ENCODE data around the gene ANKEF1. TPM values are rescaled to one million over a fixed set of nuclear protein-coding genes. Genes with fewer than 3 reads are reported as not detected.
A peak's percentile ranks its signal among the peaks of the same experiment; 100 is the strongest.

Gene ANKEF1
- 1.3 TPM for total RNA-seq
- long read RNA-seq, partial matches to known transcripts: 1 of 1 reads
- long read RNA-seq, other reads (novel, unspliced or antisense): 0 of 1 reads

DNA sequence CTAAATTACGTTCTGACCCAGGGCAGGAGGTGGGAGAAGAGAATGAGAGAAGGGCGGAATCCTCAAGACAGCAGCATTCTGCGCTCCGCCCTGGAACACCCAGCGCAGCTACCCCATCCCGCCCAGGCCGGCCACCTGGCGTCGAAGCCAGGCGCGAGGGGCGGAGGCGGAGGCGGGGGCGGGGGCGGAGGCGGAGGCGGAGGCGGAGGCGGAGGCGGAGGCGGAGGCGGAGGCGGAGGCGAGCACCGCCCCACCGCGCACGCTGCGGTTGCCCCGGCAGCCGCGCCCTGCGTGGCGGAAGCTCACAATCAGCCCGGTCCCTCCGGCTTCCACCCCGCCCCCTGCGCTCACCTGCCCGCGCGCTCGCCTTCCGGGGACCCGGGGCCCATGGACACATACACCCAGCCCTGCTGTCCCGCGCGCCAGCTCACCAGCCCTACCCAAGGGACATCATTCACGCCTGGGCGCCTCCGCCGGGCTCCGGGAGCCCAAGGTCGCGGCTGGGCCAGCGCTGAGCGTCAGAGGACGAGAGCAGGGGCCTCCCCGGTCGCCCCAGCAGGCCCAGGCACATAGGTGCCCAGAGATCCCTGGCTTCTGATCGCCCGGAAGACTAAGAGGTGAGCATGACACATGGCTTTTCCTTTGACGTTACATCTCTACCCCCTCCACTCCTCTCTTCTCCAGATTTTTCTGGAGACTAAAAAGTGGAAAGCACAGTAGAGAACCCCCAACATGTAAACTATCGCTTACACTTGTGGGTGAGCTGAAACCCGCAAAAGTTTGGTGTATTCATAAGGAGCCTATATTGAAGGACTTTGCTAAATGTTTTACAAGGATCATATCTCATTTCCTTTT is at the start of gene ANKEF1:
Gene ANKEF1, plus strand, starts transcription at position 271 of the 855 bp plus-strand sequence. CDS start 3,315 bp downstream, outside the sequence.
- peak within 1 kb of the TSS; percentile 36 for H3K27ac ChIP-seq (replicated peaks)
- no peaks in the 10 kb centered on the region for H3K36me3 ChIP-seq
- intact Hi-C loops (cut with micrococcal nuclease): no loop called here
- H3K4me3 ChIP-seq: peak within 1 kb of the TSS; percentile 72
- no peaks in the 10 kb centered on the region for H3K9me3 ChIP-seq (replicated peaks)
- DNase-seq: peak; percentile 60
- no peaks in the 10 kb centered on the region for H3K27me3 ChIP-seq (ENCODE audit: low read depth)
- H3K4me1 ChIP-seq: peaks cover 11% of the 10 kb centered on the region
- TF ChIP-seq, protein P1, sequence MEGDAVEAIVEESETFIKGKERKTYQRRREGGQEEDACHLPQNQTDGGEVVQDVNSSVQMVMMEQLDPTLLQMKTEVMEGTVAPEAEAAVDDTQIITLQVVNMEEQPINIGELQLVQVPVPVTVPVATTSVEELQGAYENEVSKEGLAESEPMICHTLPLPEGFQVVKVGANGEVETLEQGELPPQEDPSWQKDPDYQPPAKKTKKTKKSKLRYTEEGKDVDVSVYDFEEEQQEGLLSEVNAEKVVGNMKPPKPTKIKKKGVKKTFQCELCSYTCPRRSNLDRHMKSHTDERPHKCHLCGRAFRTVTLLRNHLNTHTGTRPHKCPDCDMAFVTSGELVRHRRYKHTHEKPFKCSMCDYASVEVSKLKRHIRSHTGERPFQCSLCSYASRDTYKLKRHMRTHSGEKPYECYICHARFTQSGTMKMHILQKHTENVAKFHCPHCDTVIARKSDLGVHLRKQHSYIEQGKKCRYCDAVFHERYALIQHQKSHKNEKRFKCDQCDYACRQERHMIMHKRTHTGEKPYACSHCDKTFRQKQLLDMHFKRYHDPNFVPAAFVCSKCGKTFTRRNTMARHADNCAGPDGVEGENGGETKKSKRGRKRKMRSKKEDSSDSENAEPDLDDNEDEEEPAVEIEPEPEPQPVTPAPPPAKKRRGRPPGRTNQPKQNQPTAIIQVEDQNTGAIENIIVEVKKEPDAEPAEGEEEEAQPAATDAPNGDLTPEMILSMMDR (IDR thresholded peaks at IDR 0.05; ENCODE audit: borderline replicate concordance): peak; percentile 34

DNA sequence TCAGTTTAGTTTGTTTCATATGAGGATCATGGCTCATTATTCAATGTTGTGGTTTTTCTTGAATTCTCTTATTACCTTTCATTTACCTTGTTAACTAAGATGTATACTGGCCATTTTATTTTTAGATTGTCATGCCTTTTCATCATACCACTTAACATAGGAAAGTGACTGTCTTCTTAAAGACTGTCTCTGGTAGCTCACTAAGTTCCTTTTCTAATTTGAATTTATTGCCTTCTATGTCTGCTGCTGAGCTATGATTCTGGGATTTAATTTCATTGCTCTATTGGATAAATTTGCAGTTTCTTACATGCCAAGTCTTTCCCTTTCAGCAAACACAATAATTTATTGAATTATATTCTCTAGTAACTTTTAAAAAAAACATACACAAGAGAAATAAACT is 49.5 kb upstream of the ANKEF1 start:
- DNase-seq: no peak
- H3K9me3 ChIP-seq (replicated peaks): no peaks in the 10 kb centered on the region
- intact Hi-C loops (cut with micrococcal nuclease): no loop called here
- TF ChIP-seq, protein P1 (IDR thresholded peaks at IDR 0.05; ENCODE audit: borderline replicate concordance): no peak
- no peak overlapping the region for H3K27ac ChIP-seq (replicated peaks)
- H3K27me3 ChIP-seq (ENCODE audit: low read depth): no peaks in the 10 kb centered on the region
- no peaks in the 10 kb centered on the region for H3K36me3 ChIP-seq
- H3K4me3 ChIP-seq: no peak overlapping the region
- no peaks in the 10 kb centered on the region for H3K4me1 ChIP-seq

DNA sequence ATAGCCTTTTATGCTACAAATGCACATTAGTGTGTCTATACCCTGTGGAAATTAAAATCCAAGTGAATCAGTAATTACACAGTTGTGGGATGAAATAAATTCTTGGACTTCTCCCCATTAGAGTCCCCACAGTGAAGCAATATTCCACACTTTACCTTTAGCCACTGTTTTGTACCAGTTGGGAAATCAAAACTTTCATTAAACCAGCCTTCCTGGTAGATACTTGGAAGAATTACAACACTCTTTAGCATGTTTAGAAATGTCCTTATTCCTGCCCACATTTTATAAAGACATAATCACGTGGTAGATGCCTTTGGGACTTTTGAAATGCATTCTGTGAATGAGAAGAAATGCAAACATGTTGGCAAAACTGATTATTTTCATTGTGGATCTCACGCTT is 49.0 kb upstream of the ANKEF1 start:
- no peak overlapping the region for H3K4me3 ChIP-seq
- TF ChIP-seq, protein P1 (IDR thresholded peaks at IDR 0.05; ENCODE audit: borderline replicate concordance): no peak
- H3K27me3 ChIP-seq (ENCODE audit: low read depth): no peaks in the 10 kb centered on the region
- no peaks in the 10 kb centered on the region for H3K9me3 ChIP-seq (replicated peaks)
- H3K4me1 ChIP-seq: no peaks in the 10 kb centered on the region
- no peaks in the 10 kb centered on the region for H3K36me3 ChIP-seq
- DNase-seq: no peak
- intact Hi-C loops (cut with micrococcal nuclease): no loop called here
- H3K27ac ChIP-seq (replicated peaks): no peak overlapping the region

DNA sequence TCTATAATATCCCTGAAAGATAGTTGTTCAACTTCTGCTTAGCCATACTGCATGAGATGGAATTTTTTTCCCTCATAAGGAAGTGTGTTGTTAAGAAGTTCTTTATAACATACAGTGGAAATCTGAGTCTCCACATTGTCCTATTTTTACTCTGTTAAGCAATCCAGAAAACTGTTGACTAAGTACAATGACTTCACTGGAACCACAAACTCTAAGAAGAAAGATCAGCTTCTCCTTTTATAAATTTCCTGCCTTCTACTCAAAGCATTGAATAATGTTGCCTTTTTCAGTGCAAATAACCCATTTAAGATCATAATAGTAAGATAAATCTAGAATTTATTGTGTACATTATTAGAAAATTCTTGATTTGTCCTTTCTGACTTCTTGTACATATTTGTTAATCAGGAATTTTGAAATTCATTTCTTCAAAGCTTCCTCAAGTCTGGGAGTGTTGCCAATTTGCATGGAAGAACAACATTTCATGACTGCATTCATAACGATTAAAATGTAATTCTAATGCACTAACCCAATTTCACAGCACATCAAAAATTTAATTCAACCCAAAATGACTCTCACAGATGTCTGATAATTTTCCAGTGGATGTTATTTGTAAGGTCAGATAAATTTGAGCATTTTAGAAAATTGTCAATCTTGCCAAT is 45.6 kb upstream of the ANKEF1 start:
- no peaks in the 10 kb centered on the region for H3K36me3 ChIP-seq
- no peaks in the 10 kb centered on the region for H3K4me1 ChIP-seq
- H3K27ac ChIP-seq (replicated peaks): no peak overlapping the region
- H3K9me3 ChIP-seq (replicated peaks): no peaks in the 10 kb centered on the region
- no peak for DNase-seq
- no peaks in the 10 kb centered on the region for H3K27me3 ChIP-seq (ENCODE audit: low read depth)
- intact Hi-C loops (cut with micrococcal nuclease): no loop called here
- no peak overlapping the region for H3K4me3 ChIP-seq
- TF ChIP-seq, protein P1 (IDR thresholded peaks at IDR 0.05; ENCODE audit: borderline replicate concordance): no peak

DNA sequence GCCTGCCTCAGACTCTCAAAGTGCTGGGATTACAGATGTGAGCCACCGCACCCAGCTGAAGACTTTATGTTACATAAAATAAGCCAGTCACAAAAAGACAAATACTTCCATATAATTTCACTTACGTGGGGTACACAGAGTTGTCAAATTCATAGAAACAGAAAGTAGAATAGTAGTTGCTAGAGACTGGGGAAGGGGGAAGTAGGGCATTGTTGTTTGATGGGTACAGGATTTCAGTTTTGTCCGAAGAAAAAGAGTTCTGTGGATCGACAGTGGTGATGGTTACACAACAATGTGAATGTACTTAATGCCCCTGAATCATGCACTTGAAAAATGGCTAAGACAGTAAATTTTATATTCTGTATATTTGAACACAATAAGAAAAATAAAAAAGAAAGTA is 41.6 kb upstream of the ANKEF1 start:
- intact Hi-C loops (cut with micrococcal nuclease): no loop called here
- Histone ChIP-seq H3K9me3 (replicated peaks) (peaks cover 8% of the 10 kb centered on the region), H3K27me3 (ENCODE audit: low read depth) (no peaks in the 10 kb centered on the region), H3K36me3 (no peaks in the 10 kb centered on the region), H3K4me3 (no peak overlapping the region), H3K27ac (replicated peaks) (no peak overlapping the region), H3K4me1 (no peaks in the 10 kb centered on the region)
- DNase-seq: no peak
- TF ChIP-seq, protein P1 (IDR thresholded peaks at IDR 0.05; ENCODE audit: borderline replicate concordance): no peak

Measured in left ventricle myocardium inferior (tissue), 1 donor.